ENCODE data around the gene PREP. TPM values are rescaled to one million over a fixed set of nuclear protein-coding genes. Genes with fewer than 3 reads are reported as not detected.

Gene PREP
- polyA plus RNA-seq, 1 experiment = 16.4 TPM

DNA sequence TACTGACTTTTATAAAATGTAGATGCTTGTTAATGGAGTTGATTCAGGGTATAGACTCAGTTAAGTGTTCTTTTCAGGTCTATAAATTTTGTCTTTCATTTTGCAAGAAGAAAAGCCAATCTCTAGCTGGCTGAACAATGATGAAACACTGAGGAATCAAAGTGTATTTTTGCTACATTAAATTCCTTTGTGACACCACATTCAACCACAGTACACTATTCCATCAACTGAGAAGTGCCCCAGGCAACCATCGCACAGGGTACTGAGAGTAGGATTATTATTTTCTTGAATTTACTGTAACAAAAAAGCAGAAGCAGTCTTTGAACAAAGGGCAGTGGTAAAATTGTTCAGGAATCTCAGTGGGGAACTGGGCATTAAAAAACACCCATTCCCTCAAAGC is 83.6 kb downstream of the PREP start:
- ChIA-PET POLR2A (no interaction called here), CTCF (interaction anchor here (2.2 kb wide), 1 partner anchor 231 kb away, joined by 5 read pairs; no protein-coding TSS in a partner anchor)
- DNase-seq (ENCODE audit: low read depth, low spot score) = no peak
- Histone ChIP-seq H3K27ac (ENCODE audit: low read depth, low read length) (no peak overlapping the region), H3K9me3 (ENCODE audit: control insufficient read depth, insufficient read depth, low read length) (no peaks in the 10 kb centered on the region), H3K27me3 (ENCODE audit: control insufficient read depth, insufficient read depth, low read length) (no peaks in the 10 kb centered on the region), H3K4me3 (ENCODE audit: low read depth, low read length) (no peak overlapping the region)
- TF ChIP-seq, protein P1, sequence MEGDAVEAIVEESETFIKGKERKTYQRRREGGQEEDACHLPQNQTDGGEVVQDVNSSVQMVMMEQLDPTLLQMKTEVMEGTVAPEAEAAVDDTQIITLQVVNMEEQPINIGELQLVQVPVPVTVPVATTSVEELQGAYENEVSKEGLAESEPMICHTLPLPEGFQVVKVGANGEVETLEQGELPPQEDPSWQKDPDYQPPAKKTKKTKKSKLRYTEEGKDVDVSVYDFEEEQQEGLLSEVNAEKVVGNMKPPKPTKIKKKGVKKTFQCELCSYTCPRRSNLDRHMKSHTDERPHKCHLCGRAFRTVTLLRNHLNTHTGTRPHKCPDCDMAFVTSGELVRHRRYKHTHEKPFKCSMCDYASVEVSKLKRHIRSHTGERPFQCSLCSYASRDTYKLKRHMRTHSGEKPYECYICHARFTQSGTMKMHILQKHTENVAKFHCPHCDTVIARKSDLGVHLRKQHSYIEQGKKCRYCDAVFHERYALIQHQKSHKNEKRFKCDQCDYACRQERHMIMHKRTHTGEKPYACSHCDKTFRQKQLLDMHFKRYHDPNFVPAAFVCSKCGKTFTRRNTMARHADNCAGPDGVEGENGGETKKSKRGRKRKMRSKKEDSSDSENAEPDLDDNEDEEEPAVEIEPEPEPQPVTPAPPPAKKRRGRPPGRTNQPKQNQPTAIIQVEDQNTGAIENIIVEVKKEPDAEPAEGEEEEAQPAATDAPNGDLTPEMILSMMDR (IDR thresholded peaks at IDR 0.05; ENCODE audit: low read depth, low read length) = no peak

DNA sequence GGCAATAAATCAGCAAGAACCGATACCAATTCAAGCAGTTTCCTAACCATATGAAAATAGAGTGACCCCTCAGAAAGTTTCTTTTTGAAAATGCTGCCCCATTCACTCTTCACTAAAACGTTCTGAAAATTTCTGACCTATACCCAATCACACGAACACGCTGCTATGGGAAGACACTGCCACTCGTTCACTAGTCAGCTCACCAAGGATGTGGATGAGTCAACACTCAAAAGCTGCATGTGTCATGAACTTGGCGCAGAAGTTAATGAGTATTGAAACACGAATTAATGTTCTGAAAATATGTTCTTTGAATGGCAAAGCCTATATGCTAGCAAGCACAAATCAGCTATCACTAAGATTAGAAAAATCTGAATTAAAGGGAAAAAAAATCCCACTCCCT is 84.2 kb downstream of the PREP start:
- H3K9me3 ChIP-seq (ENCODE audit: control insufficient read depth, insufficient read depth, low read length) = no peaks in the 10 kb centered on the region
- ChIA-PET CTCF (interaction anchor here (0.7 to 1.1 kb wide), 2 partner anchors 45 to 155 kb away, joined by 4 read pairs; no protein-coding TSS in a partner anchor), POLR2A (no interaction called here)
- TF ChIP-seq, protein P1 (IDR thresholded peaks at IDR 0.05; ENCODE audit: low read depth, low read length) = no peak
- no peak for DNase-seq (ENCODE audit: low read depth, low spot score)
- no peaks in the 10 kb centered on the region for H3K27me3 ChIP-seq (ENCODE audit: control insufficient read depth, insufficient read depth, low read length)
- no peak overlapping the region for H3K27ac ChIP-seq (ENCODE audit: low read depth, low read length)
- H3K4me3 ChIP-seq (ENCODE audit: low read depth, low read length) = no peak overlapping the region

DNA sequence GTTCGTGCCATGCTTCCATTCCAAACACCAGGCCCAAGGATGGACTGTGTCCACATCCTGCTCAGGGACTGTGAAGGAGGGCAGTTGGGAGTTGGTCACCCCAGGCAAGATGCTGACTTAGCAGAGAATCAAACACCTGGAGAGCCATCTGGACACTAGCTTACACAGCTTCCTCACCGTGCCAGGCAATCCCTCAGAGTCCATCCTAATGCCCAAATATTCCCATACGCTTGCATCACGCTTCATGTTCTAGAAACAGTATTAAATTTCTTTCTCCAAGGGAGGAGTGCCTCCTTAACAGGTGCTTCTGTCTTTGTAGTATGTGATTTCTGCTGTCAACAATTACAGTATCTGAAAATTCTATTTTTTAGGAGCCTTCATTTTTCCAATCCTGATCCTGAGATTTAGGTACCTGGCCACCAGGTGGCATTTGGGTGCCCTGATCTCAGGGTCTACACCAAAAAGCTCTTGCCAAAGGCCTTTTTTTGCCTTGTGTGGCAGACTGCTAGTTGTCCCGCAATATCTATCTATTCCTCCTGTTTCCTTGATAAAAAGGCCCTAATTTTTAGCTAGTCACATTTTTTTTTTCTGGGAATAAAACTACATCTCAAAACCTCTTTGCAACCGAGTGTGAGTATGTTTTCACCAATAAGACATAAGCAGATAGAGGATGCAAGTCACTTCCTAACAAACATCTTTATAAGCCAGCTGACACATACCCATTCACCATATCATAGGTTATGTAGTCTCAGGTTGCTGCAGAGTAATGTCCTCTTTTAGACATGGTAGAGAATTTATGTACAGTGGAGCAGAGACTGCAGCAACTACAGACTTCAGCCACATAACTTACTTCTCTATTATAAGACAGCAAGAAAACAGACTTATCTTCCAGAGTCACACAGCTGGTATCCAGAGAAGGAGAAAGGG is 85.0 kb downstream of the PREP start:
- TF ChIP-seq, protein P1 (IDR thresholded peaks at IDR 0.05; ENCODE audit: low read depth, low read length) = no peak
- DNase-seq (ENCODE audit: low read depth, low spot score) = no peak
- ChIA-PET CTCF (interaction anchor here (0.7 to 1.1 kb wide), 3 partner anchors 46 to 230 kb away, joined by 3 to 4 read pairs (median 4); no protein-coding TSS in a partner anchor), POLR2A (no interaction called here)
- no peak overlapping the region for H3K4me3 ChIP-seq (ENCODE audit: low read depth, low read length)
- no peaks in the 10 kb centered on the region for H3K9me3 ChIP-seq (ENCODE audit: control insufficient read depth, insufficient read depth, low read length)
- H3K27ac ChIP-seq (ENCODE audit: low read depth, low read length) = no peak overlapping the region
- no peaks in the 10 kb centered on the region for H3K27me3 ChIP-seq (ENCODE audit: control insufficient read depth, insufficient read depth, low read length)

DNA sequence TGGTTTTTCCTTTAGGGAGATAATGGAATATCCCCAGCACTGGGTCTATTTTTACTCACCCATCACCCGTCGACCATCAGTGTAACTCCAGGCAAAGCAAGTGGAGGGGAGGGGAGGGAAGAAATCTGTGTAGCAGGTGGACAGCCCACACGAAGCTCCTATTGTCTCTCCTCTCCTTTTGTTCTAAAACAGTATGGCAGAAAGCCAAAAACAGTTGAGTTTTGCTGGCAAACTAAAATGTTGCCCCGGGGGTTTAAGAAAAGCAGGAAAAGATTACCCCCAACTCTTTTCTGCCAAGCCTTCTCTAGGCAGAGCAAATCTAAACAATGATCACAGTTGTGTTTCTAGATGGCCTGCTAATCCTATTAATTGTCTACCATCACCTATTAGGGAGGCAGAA is 89.7 kb downstream of the PREP start:
- no peak for DNase-seq (ENCODE audit: low read depth, low spot score)
- TF ChIP-seq, protein P1 (IDR thresholded peaks at IDR 0.05; ENCODE audit: low read depth, low read length) = no peak
- Histone ChIP-seq H3K27me3 (ENCODE audit: control insufficient read depth, insufficient read depth, low read length) (no peaks in the 10 kb centered on the region), H3K27ac (ENCODE audit: low read depth, low read length) (no peak overlapping the region), H3K4me3 (ENCODE audit: low read depth, low read length) (no peak overlapping the region), H3K9me3 (ENCODE audit: control insufficient read depth, insufficient read depth, low read length) (no peaks in the 10 kb centered on the region)
- ChIA-PET CTCF (no interaction called here), POLR2A (no interaction called here)

DNA sequence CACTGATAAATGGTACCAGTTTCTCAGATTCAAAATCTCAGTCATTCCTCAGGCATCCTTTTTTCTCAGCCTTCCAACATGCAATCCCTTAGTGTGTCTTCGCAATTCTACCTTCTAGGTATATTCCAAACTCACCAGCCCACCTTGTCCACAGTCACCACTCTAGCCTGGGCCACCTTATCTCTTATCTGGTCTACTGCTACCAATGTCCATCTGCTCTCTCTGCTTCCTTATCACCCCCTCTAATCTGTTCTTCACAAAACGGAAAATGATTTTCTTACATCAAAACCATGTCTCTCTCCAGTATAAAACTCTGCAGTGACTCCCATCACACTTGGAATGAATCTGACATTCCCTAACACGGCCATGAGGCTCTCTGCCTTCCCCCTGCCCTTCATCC is 91.9 kb downstream of the PREP start:
- POLR2A ChIA-PET = no interaction called here
- TF ChIP-seq, protein P1 (IDR thresholded peaks at IDR 0.05; ENCODE audit: low read depth, low read length) = no peak
- Histone ChIP-seq H3K27ac (ENCODE audit: low read depth, low read length) (no peak overlapping the region), H3K9me3 (ENCODE audit: control insufficient read depth, insufficient read depth, low read length) (no peaks in the 10 kb centered on the region), H3K4me3 (ENCODE audit: low read depth, low read length) (no peak overlapping the region), H3K27me3 (ENCODE audit: control insufficient read depth, insufficient read depth, low read length) (no peaks in the 10 kb centered on the region)
- CTCF ChIA-PET = no interaction called here
- no peak for DNase-seq (ENCODE audit: low read depth, low spot score)
